Measurements from ENCODE around the gene RIMBP2. TPM values are rescaled to one million over a fixed set of nuclear protein-coding genes. Genes with fewer than 3 reads are reported as not detected.

Gene RIMBP2
- total and polyA plus RNA-seq, 2 experiments from 2014 or later: 0.31 to 0.37 TPM

DNA sequence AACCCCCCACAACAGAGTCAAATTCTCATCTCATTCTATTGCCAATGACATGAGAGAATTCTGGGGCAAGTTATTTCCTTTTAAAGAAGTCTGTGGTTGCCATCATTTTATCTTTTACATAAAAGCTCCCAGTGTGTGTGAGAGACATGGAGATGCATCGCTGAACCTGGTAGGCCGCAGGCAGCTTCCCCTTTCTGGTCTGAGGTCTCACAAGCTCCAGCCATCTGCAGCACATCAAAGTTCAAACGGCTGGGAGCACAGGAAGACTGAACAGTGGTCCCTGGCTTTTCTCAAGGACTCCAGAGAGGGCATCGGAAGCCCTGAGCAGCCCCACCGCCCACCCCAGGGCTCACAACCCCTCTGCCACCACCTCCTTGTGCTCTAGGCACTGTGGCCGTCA, 141.7 kb downstream of the RIMBP2 start:
- no peak overlapping the region for H3K27ac Mint-ChIP-seq
- H3K36me3 Mint-ChIP-seq (ENCODE audit: low read depth): peaks cover 42% of the 10 kb centered on the region
- no peak overlapping the region for H3K4me3 Mint-ChIP-seq

More for the DNA sequence above, 141.7 kb downstream of the RIMBP2 start:
- no peak for DNase-seq (ENCODE audit: low spot score)
- no peaks in the 10 kb centered on the region for H3K4me1 ChIP-seq (ENCODE audit: insufficient read depth)
- Mint-ChIP-seq H3K4me1 (no peaks in the 10 kb centered on the region), H3K27me3 (ENCODE audit: insufficient read depth, low read depth, poor library complexity) (peaks cover 9% of the 10 kb centered on the region), H3K9me3 (peaks cover 87% of the 10 kb centered on the region)
- H3K4me3 ChIP-seq: no peak overlapping the region
- no peaks in the 10 kb centered on the region for H3K27me3 ChIP-seq (ENCODE audit: insufficient read depth)
- H3K9me2 ChIP-seq (ENCODE audit: insufficient read depth): no peaks in the 10 kb centered on the region
- no peak for ATAC-seq
- H3F3A ChIP-seq (replicated peaks; ENCODE audit: low read depth): no peaks in the 10 kb centered on the region
- H4K20me1 ChIP-seq (replicated peaks; ENCODE audit: insufficient read depth): no peaks in the 10 kb centered on the region
- H3K27ac ChIP-seq (ENCODE audit: low read depth): no peak overlapping the region
- no peaks in the 10 kb centered on the region for H3K36me3 ChIP-seq (ENCODE audit: insufficient read depth)
- H3K4me2 ChIP-seq: no peak overlapping the region
- TF ChIP-seq NANOG (IDR thresholded peaks at IDR 0.05; ENCODE audit: borderline replicate concordance) (no peak), EZH2phosphoT487 (IDR thresholded peaks at IDR 0.05; ENCODE audit: unreplicated experiment) (no peak), POLR2AphosphoS5 (IDR thresholded peaks at IDR 0.05; ENCODE audit: low read depth) (no peak), ZNF114 (CRISPR knock-in tag; IDR thresholded peaks at IDR 0.05) (no peak), EZH2 (IDR thresholded peaks at IDR 0.05; ENCODE audit: low read depth, unreplicated experiment) (no peak), ZNF331 (CRISPR knock-in tag; IDR thresholded peaks at IDR 0.05; ENCODE audit: low read depth) (no peak), CREB1 (CRISPR knock-in tag; IDR thresholded peaks at IDR 0.05; ENCODE audit: low read depth) (no peak), STAT1 (IDR thresholded peaks at IDR 0.05; ENCODE audit: unreplicated experiment) (no peak), JUNB (IDR thresholded peaks at IDR 0.05; ENCODE audit: unreplicated experiment) (no peak)
- TF ChIP-seq, protein P1, sequence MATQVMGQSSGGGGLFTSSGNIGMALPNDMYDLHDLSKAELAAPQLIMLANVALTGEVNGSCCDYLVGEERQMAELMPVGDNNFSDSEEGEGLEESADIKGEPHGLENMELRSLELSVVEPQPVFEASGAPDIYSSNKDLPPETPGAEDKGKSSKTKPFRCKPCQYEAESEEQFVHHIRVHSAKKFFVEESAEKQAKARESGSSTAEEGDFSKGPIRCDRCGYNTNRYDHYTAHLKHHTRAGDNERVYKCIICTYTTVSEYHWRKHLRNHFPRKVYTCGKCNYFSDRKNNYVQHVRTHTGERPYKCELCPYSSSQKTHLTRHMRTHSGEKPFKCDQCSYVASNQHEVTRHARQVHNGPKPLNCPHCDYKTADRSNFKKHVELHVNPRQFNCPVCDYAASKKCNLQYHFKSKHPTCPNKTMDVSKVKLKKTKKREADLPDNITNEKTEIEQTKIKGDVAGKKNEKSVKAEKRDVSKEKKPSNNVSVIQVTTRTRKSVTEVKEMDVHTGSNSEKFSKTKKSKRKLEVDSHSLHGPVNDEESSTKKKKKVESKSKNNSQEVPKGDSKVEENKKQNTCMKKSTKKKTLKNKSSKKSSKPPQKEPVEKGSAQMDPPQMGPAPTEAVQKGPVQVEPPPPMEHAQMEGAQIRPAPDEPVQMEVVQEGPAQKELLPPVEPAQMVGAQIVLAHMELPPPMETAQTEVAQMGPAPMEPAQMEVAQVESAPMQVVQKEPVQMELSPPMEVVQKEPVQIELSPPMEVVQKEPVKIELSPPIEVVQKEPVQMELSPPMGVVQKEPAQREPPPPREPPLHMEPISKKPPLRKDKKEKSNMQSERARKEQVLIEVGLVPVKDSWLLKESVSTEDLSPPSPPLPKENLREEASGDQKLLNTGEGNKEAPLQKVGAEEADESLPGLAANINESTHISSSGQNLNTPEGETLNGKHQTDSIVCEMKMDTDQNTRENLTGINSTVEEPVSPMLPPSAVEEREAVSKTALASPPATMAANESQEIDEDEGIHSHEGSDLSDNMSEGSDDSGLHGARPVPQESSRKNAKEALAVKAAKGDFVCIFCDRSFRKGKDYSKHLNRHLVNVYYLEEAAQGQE (IDR thresholded peaks at IDR 0.05; ENCODE audit: unreplicated experiment): no peak
- TF ChIP-seq, protein P2, sequence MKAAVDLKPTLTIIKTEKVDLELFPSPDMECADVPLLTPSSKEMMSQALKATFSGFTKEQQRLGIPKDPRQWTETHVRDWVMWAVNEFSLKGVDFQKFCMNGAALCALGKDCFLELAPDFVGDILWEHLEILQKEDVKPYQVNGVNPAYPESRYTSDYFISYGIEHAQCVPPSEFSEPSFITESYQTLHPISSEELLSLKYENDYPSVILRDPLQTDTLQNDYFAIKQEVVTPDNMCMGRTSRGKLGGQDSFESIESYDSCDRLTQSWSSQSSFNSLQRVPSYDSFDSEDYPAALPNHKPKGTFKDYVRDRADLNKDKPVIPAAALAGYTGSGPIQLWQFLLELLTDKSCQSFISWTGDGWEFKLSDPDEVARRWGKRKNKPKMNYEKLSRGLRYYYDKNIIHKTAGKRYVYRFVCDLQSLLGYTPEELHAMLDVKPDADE (IDR thresholded peaks at IDR 0.05): no peak
- TF ChIP-seq, protein P3, sequence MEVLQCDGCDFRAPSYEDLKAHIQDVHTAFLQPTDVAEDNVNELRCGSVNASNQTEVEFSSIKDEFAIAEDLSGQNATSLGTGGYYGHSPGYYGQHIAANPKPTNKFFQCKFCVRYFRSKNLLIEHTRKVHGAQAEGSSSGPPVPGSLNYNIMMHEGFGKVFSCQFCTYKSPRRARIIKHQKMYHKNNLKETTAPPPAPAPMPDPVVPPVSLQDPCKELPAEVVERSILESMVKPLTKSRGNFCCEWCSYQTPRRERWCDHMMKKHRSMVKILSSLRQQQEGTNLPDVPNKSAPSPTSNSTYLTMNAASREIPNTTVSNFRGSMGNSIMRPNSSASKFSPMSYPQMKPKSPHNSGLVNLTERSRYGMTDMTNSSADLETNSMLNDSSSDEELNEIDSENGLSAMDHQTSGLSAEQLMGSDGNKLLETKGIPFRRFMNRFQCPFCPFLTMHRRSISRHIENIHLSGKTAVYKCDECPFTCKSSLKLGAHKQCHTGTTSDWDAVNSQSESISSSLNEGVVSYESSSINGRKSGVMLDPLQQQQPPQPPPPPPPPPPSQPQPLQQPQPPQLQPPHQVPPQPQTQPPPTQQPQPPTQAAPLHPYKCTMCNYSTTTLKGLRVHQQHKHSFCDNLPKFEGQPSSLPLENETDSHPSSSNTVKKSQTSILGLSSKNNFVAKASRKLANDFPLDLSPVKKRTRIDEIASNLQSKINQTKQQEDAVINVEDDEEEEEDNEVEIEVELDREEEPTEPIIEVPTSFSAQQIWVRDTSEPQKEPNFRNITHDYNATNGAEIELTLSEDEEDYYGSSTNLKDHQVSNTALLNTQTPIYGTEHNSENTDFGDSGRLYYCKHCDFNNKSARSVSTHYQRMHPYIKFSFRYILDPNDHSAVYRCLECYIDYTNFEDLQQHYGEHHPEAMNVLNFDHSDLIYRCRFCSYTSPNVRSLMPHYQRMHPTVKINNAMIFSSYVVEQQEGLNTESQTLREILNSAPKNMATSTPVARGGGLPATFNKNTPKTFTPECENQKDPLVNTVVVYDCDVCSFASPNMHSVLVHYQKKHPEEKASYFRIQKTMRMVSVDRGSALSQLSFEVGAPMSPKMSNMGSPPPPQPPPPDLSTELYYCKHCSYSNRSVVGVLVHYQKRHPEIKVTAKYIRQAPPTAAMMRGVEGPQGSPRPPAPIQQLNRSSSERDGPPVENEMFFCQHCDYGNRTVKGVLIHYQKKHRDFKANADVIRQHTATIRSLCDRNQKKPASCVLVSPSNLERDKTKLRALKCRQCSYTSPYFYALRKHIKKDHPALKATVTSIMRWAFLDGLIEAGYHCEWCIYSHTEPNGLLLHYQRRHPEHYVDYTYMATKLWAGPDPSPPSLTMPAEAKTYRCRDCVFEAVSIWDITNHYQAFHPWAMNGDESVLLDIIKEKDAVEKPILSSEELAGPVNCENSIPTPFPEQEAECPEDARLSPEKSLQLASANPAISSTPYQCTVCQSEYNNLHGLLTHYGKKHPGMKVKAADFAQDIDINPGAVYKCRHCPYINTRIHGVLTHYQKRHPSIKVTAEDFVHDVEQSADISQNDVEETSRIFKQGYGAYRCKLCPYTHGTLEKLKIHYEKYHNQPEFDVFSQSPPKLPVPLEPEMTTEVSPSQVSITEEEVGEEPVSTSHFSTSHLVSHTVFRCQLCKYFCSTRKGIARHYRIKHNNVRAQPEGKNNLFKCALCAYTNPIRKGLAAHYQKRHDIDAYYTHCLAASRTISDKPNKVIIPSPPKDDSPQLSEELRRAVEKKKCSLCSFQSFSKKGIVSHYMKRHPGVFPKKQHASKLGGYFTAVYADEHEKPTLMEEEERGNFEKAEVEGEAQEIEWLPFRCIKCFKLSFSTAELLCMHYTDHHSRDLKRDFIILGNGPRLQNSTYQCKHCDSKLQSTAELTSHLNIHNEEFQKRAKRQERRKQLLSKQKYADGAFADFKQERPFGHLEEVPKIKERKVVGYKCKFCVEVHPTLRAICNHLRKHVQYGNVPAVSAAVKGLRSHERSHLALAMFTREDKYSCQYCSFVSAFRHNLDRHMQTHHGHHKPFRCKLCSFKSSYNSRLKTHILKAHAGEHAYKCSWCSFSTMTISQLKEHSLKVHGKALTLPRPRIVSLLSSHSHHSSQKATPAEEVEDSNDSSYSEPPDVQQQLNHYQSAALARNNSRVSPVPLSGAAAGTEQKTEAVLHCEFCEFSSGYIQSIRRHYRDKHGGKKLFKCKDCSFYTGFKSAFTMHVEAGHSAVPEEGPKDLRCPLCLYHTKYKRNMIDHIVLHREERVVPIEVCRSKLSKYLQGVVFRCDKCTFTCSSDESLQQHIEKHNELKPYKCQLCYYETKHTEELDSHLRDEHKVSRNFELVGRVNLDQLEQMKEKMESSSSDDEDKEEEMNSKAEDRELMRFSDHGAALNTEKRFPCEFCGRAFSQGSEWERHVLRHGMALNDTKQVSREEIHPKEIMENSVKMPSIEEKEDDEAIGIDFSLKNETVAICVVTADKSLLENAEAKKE (CRISPR knock-in tag; IDR thresholded peaks at IDR 0.05): no peak
- TF ChIP-seq, protein P4, sequence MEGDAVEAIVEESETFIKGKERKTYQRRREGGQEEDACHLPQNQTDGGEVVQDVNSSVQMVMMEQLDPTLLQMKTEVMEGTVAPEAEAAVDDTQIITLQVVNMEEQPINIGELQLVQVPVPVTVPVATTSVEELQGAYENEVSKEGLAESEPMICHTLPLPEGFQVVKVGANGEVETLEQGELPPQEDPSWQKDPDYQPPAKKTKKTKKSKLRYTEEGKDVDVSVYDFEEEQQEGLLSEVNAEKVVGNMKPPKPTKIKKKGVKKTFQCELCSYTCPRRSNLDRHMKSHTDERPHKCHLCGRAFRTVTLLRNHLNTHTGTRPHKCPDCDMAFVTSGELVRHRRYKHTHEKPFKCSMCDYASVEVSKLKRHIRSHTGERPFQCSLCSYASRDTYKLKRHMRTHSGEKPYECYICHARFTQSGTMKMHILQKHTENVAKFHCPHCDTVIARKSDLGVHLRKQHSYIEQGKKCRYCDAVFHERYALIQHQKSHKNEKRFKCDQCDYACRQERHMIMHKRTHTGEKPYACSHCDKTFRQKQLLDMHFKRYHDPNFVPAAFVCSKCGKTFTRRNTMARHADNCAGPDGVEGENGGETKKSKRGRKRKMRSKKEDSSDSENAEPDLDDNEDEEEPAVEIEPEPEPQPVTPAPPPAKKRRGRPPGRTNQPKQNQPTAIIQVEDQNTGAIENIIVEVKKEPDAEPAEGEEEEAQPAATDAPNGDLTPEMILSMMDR (conservative IDR thresholded peaks at IDR 0.05; ENCODE audit: low read depth in 2 of 2): no peak
- H2AFZ ChIP-seq: no peak overlapping the region
- H3K79me2 ChIP-seq (replicated peaks; ENCODE audit: insufficient read depth): no peaks in the 10 kb centered on the region
